HepG2 (cell line): Measurements from ENCODE around the gene GDF9. TPM values are rescaled to one million over a fixed set of nuclear protein-coding genes. Genes with fewer than 3 reads are reported as not detected.

Experiments used
- ERF ChIP-seq: IDR thresholded peaks from 2 replicates; pipeline ENCODE4 v1.6.1; 2018; ENCODE audit warnings: missing biosample characterization, missing genetic modification reagents
- ETS1 ChIP-seq: sonication (generic); formaldehyde crosslinking; IDR thresholded peaks from 2 replicates; pipeline ENCODE4 v1.4.0; 2020; ENCODE audit warnings: missing genetic modification reagents
- FOXO1 ChIP-seq: sonication (generic); formaldehyde crosslinking; IDR thresholded peaks from 2 replicates; pipeline ENCODE4 v1.4.0; 2020; ENCODE audit warnings: missing genetic modification reagents
- FOXO4 ChIP-seq: sonication (generic); formaldehyde crosslinking; conservative IDR thresholded peaks from 2 replicates; pipeline ENCODE4 v1.8.1; 2023; ENCODE audit warnings: missing genetic modification reagents
- HNRNPH1 ChIP-seq: fragments of 200-400 bp; formaldehyde crosslinking; optimal IDR thresholded peaks from 2 replicates; pipeline ENCODE3; 2017; ENCODE audit warnings: mild to moderate bottlenecking, low read depth, low read length
- MEIS2 ChIP-seq: sonication (generic); formaldehyde crosslinking; IDR thresholded peaks from 2 replicates; pipeline ENCODE4 v1.9.0; 2021; ENCODE audit warnings: mild to moderate bottlenecking, missing genetic modification reagents
- SP5 ChIP-seq: IDR thresholded peaks from 2 replicates; pipeline ENCODE4 v1.6.1; 2016; ENCODE audit warnings: low read depth, borderline replicate concordance
- WIZ ChIP-seq: sonication (generic); formaldehyde crosslinking; IDR thresholded peaks from 2 replicates; pipeline ENCODE4 v1.5.1; 2020; ENCODE audit warnings: mild to moderate bottlenecking, missing genetic modification reagents
- ZBTB42 ChIP-seq: sonication (generic); formaldehyde crosslinking; IDR thresholded peaks from 2 replicates; pipeline ENCODE4 v1.5.0; 2020; ENCODE audit warnings: mild to moderate bottlenecking, missing genetic modification reagents
- ZBTB8A ChIP-seq: sonication (generic); formaldehyde crosslinking; IDR thresholded peaks from 2 replicates; pipeline ENCODE4 v1.4.0; 2020; ENCODE audit warnings: mild to moderate bottlenecking, low read depth, missing genetic modification reagents, borderline replicate concordance
- ZNF263 ChIP-seq: sonication (generic); formaldehyde crosslinking; IDR thresholded peaks from 2 replicates; pipeline ENCODE4 v1.4.0; 2020; ENCODE audit warnings: missing genetic modification reagents
- ZNF275 ChIP-seq: sonication (generic); formaldehyde crosslinking; IDR thresholded peaks from 2 replicates; pipeline ENCODE4 v1.8.0; 2022; ENCODE audit warnings: missing genetic modification reagents, mild to moderate bottlenecking, inconsistent platforms, borderline replicate concordance
- ZNF572 ChIP-seq: sonication (generic); formaldehyde crosslinking; IDR thresholded peaks from 2 replicates; pipeline ENCODE4 v1.5.1; 2020; ENCODE audit warnings: mild to moderate bottlenecking, missing genetic modification reagents
- ZNF589 ChIP-seq: sonication (generic); formaldehyde crosslinking; conservative IDR thresholded peaks from 2 replicates; pipeline ENCODE4 v1.8.0; 2022; ENCODE audit warnings: mild to moderate bottlenecking, moderate library complexity, missing genetic modification reagents
- ZNF619 ChIP-seq: sonication (generic); formaldehyde crosslinking; IDR thresholded peaks from 2 replicates; pipeline ENCODE4 v1.4.0; 2020; ENCODE audit warnings: mild to moderate bottlenecking, missing genetic modification reagents
- ZNF687 ChIP-seq: sonication (generic); formaldehyde crosslinking; IDR thresholded peaks from 2 replicates; pipeline ENCODE4 v1.5.1; 2020; ENCODE audit warnings: mild to moderate bottlenecking, missing genetic modification reagents, moderate library complexity
- ZSCAN30 ChIP-seq: sonication (generic); formaldehyde crosslinking; IDR thresholded peaks from 2 replicates; pipeline ENCODE4 v1.5.0; 2020; ENCODE audit warnings: mild to moderate bottlenecking, missing genetic modification reagents
- polyA plus RNA-seq, 8 experiments: library from polyadenylated mRNA; depleted of rRNA in 3 of 8; stranded (reverse) in 7 of 8; unstranded in 1 of 8; fragments of >200 nt; fragmentation: Illumina TruSeq in 4 of 8; extraction: Trizol in 4 of 8; gene quantifications; 2 replicates each; pipeline versions ENCODE4 v1.2.1 to v1.2.3, GENCODE V29; 2011 to 2016; ENCODE audit warnings: low read depth in 4 of 8, missing spikeins in 1 of 8, mixed read lengths in 1 of 8; ENCODE audit not compliant: insufficient read depth in 1 of 8
- total RNA-seq, 5 experiments: library from RNA; depleted of rRNA; stranded (reverse); fragments of >200 nt; fragmentation: Illumina TruSeq; extraction: Trizol; gene quantifications; 2 replicates each; pipeline ENCODE4 v1.2.3, GENCODE V29; 2016; ENCODE audit warnings: low read depth in 1 of 5
- TF ChIP-seq, protein P1 (sequence below): conservative IDR thresholded peaks from 2 replicates; pipeline ENCODE4 v1.6.1; 2018; ENCODE audit warnings: missing genetic modification reagents
- TF ChIP-seq, protein P2 (sequence below): sonication (generic); formaldehyde crosslinking; IDR thresholded peaks from 2 replicates; pipeline ENCODE4 v1.5.0; 2020; ENCODE audit warnings: mild to moderate bottlenecking, missing genetic modification reagents

The GDF9 gene
- total and polyA plus RNA-seq, 2 of the 13 experiments (the other 11 are each of a cell fraction or from before 2014, with no cell fraction given): 0.33 to 0.38 TPM

- TF ChIP-seq, protein P1, sequence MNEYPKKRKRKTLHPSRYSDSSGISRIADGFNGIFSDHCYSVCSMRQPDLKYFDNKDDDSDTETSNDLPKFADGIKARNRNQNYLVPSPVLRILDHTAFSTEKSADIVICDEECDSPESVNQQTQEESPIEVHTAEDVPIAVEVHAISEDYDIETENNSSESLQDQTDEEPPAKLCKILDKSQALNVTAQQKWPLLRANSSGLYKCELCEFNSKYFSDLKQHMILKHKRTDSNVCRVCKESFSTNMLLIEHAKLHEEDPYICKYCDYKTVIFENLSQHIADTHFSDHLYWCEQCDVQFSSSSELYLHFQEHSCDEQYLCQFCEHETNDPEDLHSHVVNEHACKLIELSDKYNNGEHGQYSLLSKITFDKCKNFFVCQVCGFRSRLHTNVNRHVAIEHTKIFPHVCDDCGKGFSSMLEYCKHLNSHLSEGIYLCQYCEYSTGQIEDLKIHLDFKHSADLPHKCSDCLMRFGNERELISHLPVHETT (CRISPR knock-in tag): 0 out of 2 replicates have a peak, but pooled peaks have one; percentile 63
- TF ChIP-seq HNRNPH1 (no peak), ZNF572 (CRISPR knock-in tag) (no peak), FOXO4 (no peak), ZBTB42 (CRISPR knock-in tag) (no peak), WIZ (CRISPR knock-in tag) (no peak), ZBTB8A (CRISPR knock-in tag) (no peak), SP5 (CRISPR knock-in tag) (peak; percentile 25; the same call in 1 of the 2 replicates), ETS1 (CRISPR knock-in tag) (no peak), FOXO1 (CRISPR knock-in tag) (peak; percentile 46; the same call in 1 of the 2 replicates), ZSCAN30 (CRISPR knock-in tag) (no peak), MEIS2 (CRISPR knock-in tag) (peak; percentile 95), ZNF619 (CRISPR knock-in tag) (no peak), ZNF263 (no peak), ERF (CRISPR knock-in tag) (peak; percentile 66), ZNF687 (peak; percentile 20; the same call in 1 of the 2 replicates), ZNF589 (CRISPR knock-in tag) (no peak), ZNF275 (CRISPR knock-in tag) (no peak)
- TF ChIP-seq, protein P2, sequence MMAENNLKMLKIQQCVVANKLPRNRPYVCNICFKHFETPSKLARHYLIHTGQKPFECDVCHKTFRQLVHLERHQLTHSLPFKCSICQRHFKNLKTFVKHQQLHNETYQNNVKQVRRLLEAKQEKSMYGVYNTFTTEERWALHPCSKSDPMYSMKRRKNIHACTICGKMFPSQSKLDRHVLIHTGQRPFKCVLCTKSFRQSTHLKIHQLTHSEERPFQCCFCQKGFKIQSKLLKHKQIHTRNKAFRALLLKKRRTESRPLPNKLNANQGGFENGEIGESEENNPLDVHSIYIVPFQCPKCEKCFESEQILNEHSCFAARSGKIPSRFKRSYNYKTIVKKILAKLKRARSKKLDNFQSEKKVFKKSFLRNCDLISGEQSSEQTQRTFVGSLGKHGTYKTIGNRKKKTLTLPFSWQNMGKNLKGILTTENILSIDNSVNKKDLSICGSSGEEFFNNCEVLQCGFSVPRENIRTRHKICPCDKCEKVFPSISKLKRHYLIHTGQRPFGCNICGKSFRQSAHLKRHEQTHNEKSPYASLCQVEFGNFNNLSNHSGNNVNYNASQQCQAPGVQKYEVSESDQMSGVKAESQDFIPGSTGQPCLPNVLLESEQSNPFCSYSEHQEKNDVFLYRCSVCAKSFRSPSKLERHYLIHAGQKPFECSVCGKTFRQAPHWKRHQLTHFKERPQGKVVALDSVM (CRISPR knock-in tag): no peak
Observed at GRCh38 chr5:132837868-132838267, 28.4 kb downstream of the GDF9 start (continued).
